Effector memory CD4-positive, alpha-beta T cell (primary cell): ENCODE results near the gene ATF6.

Experiments
- DNase-seq, 3 donors: peaks; one replicate each; pipeline ENCODE4 v3.0.0-alpha.2; 2020
- H3K27ac ChIP-seq: 2 replicates; pipeline ENCODE4 v1.7.0; 2013; ENCODE audit warnings: mild to moderate bottlenecking, low read length, moderate library complexity; ENCODE audit not compliant: insufficient read depth, poor library complexity, severe bottlenecking
- H3K27me3 ChIP-seq: replicated peaks from 2 replicates; pipeline ENCODE4 v1.7.0; 2013; ENCODE audit warnings: mild to moderate bottlenecking, low read length; ENCODE audit not compliant: insufficient read depth, control insufficient read depth, poor library complexity, severe bottlenecking
- H3K36me3 ChIP-seq: 2 replicates; pipeline ENCODE4 v1.7.0; 2013; ENCODE audit warnings: mild to moderate bottlenecking, low read length, moderate library complexity; ENCODE audit not compliant: control insufficient read depth, insufficient read depth
- H3K4me1 ChIP-seq: 2 replicates; pipeline ENCODE4 v1.7.0; 2013; ENCODE audit warnings: low read length, mild to moderate bottlenecking; ENCODE audit not compliant: control insufficient read depth, insufficient read depth, poor library complexity, severe bottlenecking
- H3K4me3 ChIP-seq: 2 replicates; pipeline ENCODE4 v1.7.0; 2013; ENCODE audit warnings: low read length, low read depth, mild to moderate bottlenecking; ENCODE audit not compliant: insufficient read depth, poor library complexity, severe bottlenecking
- H3K9me3 ChIP-seq: 2 replicates; pipeline ENCODE4 v1.7.0; 2013; ENCODE audit warnings: mild to moderate bottlenecking, low read length, moderate library complexity; ENCODE audit not compliant: control insufficient read depth

The ATF6 gene

DNA sequence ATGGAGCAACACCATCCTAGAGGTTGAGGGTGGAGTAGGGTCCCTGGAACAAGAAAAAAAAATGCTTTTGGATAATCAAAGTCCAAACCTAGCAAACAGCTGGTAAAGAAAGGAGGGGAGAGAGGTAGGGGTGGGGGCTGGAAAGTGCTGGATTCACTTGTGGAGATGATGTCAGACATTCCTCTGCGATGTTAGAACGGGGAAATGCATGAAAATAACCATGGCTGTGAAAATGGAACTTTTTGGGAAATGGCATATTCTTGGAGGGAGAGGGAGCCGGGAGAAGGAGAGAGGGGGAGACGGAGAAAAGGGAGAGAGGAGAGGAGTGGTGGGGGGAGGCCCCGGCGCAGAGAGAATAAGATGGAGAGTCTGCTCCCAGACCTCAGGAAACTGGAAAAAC lies 203.9 kb downstream of the ATF6 start:
- Histone ChIP-seq H3K27ac (no peak overlapping the region), H3K36me3 (no peaks in the 10 kb centered on the region), H3K4me1 (no peaks in the 10 kb centered on the region), H3K9me3 (no peaks in the 10 kb centered on the region), H3K4me3 (no peak overlapping the region), H3K27me3 (no peaks in the 10 kb centered on the region)
- DNase-seq = no peak

DNA sequence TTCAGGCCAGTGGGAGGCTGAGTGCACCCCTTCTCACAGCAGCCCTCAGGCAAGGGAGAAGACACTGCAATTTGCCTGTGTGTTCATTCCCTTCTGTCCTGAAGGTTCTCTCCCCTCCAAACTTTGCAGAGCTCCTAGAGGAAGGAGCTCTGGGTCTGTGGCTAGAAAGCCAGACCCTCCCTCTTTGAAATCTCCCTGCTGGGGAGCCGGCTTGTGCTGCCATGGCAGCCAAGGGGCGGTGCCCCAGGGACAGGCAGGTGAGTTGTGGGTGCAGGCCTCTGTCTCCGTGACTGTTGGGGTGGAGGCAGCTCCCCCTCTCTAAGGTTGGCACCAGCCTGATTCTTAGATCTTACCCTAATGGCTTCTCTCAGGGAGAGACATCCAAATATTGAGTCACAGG lies 204.5 kb downstream of the ATF6 start:
- no peak overlapping the region for H3K4me3 ChIP-seq
- no peaks in the 10 kb centered on the region for H3K36me3 ChIP-seq
- H3K27me3 ChIP-seq = no peaks in the 10 kb centered on the region
- H3K4me1 ChIP-seq = no peaks in the 10 kb centered on the region
- H3K27ac ChIP-seq = no peak overlapping the region
- no peak for DNase-seq
- no peaks in the 10 kb centered on the region for H3K9me3 ChIP-seq

DNA sequence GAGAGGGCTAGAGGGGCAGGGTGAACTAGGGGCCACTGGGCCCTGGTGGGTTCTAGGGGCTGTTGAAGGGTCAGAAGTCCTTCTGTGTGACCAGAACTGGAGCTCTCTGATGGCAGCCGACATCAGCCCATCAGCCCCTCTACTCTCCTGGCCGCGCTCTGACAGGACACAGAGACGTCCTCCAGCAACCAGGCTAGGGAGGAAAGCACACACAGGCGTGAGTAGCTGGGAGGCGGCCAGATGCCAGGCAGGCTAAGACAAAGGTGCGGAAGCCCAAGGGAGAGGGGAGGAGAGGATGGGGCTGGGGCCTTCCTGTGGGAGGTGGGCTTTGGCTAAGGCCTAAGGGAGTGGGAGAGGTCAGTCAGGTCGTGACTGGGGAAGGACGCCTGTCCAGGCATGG lies 206.7 kb downstream of the ATF6 start:
- no peaks in the 10 kb centered on the region for H3K27me3 ChIP-seq
- no peaks in the 10 kb centered on the region for H3K4me1 ChIP-seq
- H3K4me3 ChIP-seq = no peak overlapping the region
- no peak overlapping the region for H3K27ac ChIP-seq
- no peaks in the 10 kb centered on the region for H3K9me3 ChIP-seq
- DNase-seq = no peak
- H3K36me3 ChIP-seq = no peaks in the 10 kb centered on the region

DNA sequence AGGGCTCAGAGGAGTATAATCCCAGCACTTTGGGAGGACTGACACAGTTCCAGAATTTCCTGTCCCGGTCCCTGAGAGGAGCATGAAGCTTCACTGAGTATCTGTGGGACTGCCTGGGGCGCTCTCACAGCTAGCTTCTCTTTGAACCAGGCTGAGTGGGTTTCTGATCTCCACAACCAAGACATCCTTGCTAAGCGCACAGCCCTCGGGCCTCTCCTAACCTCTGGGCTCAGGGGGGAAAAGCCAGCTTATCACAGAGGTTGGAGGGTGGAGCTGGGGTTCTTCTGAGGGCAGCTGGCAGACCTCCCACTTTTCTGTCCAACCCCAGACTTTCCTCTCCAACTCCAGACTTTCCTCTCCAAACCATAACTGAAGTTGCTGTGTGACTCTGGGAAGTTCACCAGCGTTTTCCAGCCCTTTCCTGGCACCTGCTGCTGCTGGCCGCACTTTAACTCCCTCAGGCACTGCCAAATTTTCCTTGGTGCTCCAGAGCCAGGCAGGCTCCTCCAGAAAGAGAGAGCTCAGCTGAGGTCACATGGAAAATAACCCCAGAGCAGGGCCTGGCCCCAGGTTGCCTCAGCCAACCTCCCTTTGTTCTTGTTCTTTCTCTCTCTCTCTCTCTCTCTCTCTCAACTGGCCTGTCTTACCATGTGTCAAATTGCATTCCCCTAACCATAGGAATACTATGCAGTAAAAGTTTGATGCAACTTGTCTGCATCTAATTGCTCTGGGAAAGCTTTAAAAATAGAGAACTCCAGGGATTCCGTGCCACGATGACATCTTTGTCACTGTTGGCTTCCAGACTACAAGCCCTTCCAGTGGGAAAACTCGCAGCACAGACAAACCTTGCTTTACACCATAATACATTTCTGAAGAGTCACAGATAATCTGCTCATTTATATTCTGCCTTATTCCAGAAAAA lies 208.1 kb downstream of the ATF6 start:
- no peak for DNase-seq
- Histone ChIP-seq H3K4me3 (no peak overlapping the region), H3K36me3 (no peaks in the 10 kb centered on the region), H3K4me1 (no peaks in the 10 kb centered on the region), H3K9me3 (no peaks in the 10 kb centered on the region), H3K27me3 (no peaks in the 10 kb centered on the region), H3K27ac (no peak overlapping the region)

DNA sequence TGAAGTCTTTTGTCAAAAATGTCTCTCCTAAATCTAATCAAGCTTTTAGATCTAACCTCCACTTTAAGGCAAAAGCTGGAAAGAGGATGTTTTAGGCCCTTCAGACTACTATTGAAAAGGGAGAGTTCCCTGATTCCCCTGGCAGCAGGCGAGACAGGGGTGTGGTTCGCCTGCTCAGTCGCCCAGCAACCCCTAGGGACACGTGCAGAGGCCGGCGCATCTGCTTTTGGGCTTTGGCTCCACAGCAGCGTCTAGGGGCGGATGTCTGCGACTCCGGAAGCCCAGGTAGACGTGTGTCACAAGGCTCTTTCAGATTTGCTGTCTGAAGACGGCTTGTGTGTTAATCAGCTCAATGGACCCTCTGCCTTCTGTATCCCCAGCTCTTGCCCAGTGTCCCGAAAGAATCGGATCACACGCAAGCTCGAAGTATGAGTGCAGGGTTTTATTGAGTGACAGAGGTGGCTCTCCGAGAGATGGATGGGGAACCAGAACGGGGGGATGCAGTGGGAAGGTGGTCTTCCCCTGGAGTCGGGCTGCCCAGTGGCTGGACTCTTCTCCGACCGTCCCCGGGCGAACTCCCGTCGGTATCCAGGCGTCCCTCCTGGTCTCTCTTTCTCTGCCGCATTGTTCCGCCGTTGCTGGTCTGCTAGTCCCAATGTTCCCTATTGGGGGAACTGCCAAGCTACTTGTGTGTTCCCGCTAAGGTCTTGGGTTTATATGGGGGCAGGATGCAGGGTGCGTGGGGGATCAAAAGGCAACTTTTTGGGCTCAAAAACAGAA lies 212.1 kb downstream of the ATF6 start:
- H3K9me3 ChIP-seq = no peaks in the 10 kb centered on the region
- H3K4me3 ChIP-seq = no peak overlapping the region
- H3K4me1 ChIP-seq = no peaks in the 10 kb centered on the region
- no peaks in the 10 kb centered on the region for H3K36me3 ChIP-seq
- no peak overlapping the region for H3K27ac ChIP-seq
- no peaks in the 10 kb centered on the region for H3K27me3 ChIP-seq
- DNase-seq = no peak

DNA sequence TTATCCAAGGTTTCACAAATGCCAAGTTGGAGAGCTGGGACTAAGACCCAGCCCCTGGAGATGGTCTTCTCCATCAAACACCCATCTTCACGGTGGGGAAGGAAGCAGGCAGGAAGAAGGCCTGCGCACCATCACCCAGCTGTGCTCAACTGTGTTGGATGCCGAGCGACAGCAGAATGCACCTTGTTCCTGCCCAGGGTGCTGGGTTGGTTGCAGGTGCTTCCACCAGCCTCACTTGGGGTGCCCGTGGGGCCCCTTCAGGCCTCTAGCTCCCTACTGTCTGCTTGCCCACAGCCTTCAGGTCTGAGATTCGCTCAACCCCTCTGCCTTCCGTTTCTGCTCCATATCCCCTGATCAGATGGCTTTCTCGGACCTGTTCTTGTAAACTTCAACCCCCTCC lies 215.0 kb downstream of the ATF6 start:
- DNase-seq = no peak
- Histone ChIP-seq H3K27ac (no peak overlapping the region), H3K4me3 (no peak overlapping the region), H3K4me1 (no peaks in the 10 kb centered on the region), H3K9me3 (no peaks in the 10 kb centered on the region), H3K27me3 (no peaks in the 10 kb centered on the region), H3K36me3 (no peaks in the 10 kb centered on the region)

DNA sequence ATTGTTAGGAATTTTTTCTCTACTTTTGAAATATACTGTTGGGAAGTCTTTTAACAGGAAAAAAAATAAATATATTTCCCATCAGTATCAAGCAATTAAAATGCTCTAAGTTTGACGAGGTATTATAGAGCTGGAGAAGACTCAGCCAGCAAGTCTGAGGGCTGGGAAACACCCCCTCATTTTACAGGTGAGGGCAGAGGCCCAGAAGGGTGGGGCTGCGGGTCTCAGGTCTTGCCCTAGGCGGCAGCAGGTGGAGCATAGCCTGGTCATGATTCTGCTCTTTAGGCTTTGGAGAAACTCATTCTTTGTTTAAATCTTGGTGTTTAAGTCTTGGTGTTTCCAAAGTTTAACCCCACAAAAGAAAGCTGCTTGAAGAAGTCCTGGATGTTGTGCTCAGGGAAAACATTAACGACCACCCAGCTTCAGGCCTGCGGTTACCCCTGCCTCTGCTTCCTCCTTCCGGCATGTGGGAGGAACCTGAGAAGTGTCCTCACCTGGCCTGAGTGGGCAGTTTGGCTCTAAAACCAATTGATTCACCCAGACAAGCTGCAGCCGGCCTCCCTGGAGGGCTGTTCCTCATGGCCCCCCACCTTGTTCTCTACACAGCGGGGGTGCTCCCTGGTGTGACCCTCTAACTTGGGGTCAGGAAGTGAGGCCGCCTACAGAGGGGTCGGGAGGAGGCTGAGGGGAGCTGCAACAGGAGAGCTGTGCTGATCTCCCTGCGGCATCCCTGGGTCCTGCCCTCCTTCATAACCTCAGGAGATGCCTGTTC lies 215.8 kb downstream of the ATF6 start:
- H3K36me3 ChIP-seq = no peaks in the 10 kb centered on the region
- H3K27me3 ChIP-seq = no peaks in the 10 kb centered on the region
- H3K27ac ChIP-seq = no peak overlapping the region
- H3K4me3 ChIP-seq = no peak overlapping the region
- no peaks in the 10 kb centered on the region for H3K9me3 ChIP-seq
- H3K4me1 ChIP-seq = no peaks in the 10 kb centered on the region
- no peak for DNase-seq

DNA sequence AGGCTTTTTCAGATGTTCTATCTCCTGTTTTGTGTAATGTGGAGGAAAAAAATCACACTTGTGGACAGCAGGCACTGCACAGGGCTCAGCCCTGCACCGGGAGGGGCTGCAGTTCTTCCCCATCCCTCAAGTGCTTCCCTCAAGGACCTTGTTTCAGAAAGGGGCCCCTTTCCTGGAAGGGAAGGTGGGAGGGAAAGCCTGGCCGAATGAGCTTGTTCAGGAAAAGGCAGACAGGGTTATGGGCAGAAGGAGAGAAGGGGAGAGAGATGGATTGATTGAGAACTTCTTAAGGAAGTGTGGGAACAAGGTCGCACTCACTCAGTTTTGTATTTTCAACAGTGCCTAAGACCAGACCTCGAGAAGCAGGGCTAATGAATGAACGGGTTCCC lies 216.4 kb downstream of the ATF6 start:
- no peak for DNase-seq
- no peaks in the 10 kb centered on the region for H3K36me3 ChIP-seq

DNA sequence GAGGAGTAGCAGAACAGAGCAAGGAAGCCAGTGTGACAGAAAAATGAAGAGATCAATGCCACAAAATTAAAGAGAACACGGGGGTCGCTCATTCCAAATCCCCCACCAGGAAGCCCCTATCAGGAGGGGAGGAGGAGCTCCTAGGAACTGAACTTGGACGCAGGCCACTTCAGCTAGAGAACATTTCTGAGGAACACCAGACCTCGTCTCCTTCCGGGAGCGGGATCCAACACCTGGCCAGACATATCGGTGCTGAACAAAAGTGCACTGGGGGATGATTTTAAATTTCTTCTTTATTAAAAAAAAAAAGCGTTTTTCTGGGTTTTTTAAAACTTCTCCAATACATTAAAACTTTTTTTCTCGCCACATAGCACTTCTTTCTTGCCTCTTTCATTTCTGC lies 216.8 kb downstream of the ATF6 start:
- Histone ChIP-seq H3K4me3 (no peak overlapping the region), H3K4me1 (no peaks in the 10 kb centered on the region), H3K27me3 (no peaks in the 10 kb centered on the region), H3K9me3 (no peaks in the 10 kb centered on the region), H3K27ac (no peak overlapping the region), H3K36me3 (no peaks in the 10 kb centered on the region)
- DNase-seq = no peak

More for the DNA sequence above, 216.4 kb downstream of the ATF6 start:
- Histone ChIP-seq H3K27ac (no peak overlapping the region), H3K27me3 (no peaks in the 10 kb centered on the region), H3K4me3 (no peak overlapping the region), H3K4me1 (no peaks in the 10 kb centered on the region), H3K9me3 (no peaks in the 10 kb centered on the region)
